SHP77 treated with DMSO at 0.1 percent for 48 hours (cell line): ENCODE results near the gene SPDYE2B.
"Not testable (repeated sequence)": the region's sequence is repeated elsewhere in the genome, so short reads cannot be mapped to it uniquely, and the experiment has no call there.

Experiments used
- DNase-seq: peaks from one replicate; lab custom pipeline; 2025; lab: John Stamatoyannopoulos, UW

Gene SPDYE2B

GRCh38 chr7:102698962-102699750, 49.0 kb downstream of the SPDYE2B start:
- not testable (repeated sequence) for DNase-seq
